Activated CD8-positive, alpha-beta memory T cell treated with anti-CD3 and anti-CD28 coated beads, Interleukin-2, amount 10 ng/mL, durations not matched to agents 7 days and 5 days (primary cell): Measurements from ENCODE around the gene MBD3. TPM values are rescaled to one million over a fixed set of nuclear protein-coding genes. Genes with fewer than 3 reads are reported as not detected.

Experiments used
- ATAC-seq: fragments of 150-1000 bp; cut with Tn5 transposase; one replicate; pipeline ENCODE4 v1.10.0; 2021; ENCODE audit warnings: moderate library complexity
- CTCF ChIA-PET: fragments of 350-600 bp; sonication (Branson Sonifier 250); formaldehyde crosslinking; loops from one replicate; lab custom pipeline; 2021; ENCODE audit warnings: antibody characterized with exemption; lab: Charles Lee
- DNase-seq: peaks from one replicate; pipeline ENCODE4 v3.0.0-alpha.2; 2020
- H3K27ac Mint-ChIP-seq: one replicate; pipeline ENCODE4 v1.8.0; 2021; ENCODE audit warnings: mild to moderate bottlenecking, mixed read lengths
- H3K27me3 Mint-ChIP-seq: one replicate; pipeline ENCODE4 v1.8.0; 2021; ENCODE audit warnings: mixed read lengths
- H3K36me3 Mint-ChIP-seq: one replicate; pipeline ENCODE4 v1.8.0; 2021; ENCODE audit warnings: mild to moderate bottlenecking, mixed read lengths
- H3K4me1 Mint-ChIP-seq: one replicate; pipeline ENCODE4 v1.8.0; 2021; ENCODE audit warnings: mixed read lengths
- H3K4me3 Mint-ChIP-seq: one replicate; pipeline ENCODE4 v1.8.0; 2021; ENCODE audit warnings: mild to moderate bottlenecking, moderate library complexity, mixed read lengths
- H3K9me3 Mint-ChIP-seq: one replicate; pipeline ENCODE4 v1.8.0; 2022; ENCODE audit warnings: low read depth, mixed read lengths
- total RNA-seq, 2 experiments: library from RNA; stranded (reverse); gene quantifications; one replicate each; pipeline ENCODE4 v1.2.3, GENCODE V29; 2021

MBD3 gene
- total RNA-seq, 2 experiments from 2014 or later, result 87.4 to 101 TPM

DNA sequence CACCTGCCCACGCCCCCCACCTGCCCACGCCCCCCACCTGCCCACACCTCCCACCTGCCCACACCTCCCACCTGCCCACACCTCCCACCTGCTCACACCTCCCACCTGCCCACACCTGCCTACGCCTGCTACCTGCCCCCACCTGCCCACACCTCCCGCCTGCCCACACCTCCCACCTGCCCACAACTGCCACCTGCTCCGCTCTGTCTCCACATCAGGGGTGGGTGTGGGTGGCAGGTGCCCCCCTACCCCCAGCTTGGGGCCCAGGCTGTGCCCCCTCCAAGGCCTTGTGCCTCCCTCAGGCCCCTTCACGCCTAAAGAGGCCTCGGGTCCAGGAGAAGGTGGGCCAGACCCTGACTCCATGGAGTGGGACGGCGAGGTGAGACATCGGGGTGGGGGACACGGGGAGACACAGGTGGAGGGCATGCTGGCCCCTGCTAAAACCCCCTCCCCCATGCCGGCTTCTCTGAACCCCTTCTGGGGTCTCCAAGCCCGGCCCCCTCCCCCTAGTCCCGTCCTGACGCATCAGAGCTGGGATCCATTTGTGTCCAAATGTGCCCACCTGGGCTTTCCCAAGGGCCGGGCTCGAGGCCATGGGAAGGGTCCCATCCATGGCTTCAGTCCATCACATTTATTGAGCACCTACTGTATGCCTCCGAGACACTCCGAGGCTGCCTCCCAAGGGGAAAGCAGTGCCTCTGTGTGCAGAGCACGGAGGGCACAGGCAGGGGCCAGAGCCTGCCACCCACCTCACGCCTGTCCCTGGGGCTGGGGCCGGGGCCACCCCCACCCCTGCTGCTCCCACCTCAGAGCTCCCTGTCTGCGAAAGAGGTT, 63.9 kb downstream of the MBD3 start:
- ATAC-seq (no peak), DNase-seq (no peak)
- CTCF ChIA-PET, result no interaction called here
- H3K27ac Mint-ChIP-seq, result no peak overlapping the region
- H3K4me3 Mint-ChIP-seq, result no peak overlapping the region
- no peaks in the 10 kb centered on the region for H3K9me3 Mint-ChIP-seq
- H3K36me3 Mint-ChIP-seq, result no peaks in the 10 kb centered on the region
- peaks cover 4% of the 10 kb centered on the region for H3K4me1 Mint-ChIP-seq
- peaks cover 14% of the 10 kb centered on the region for H3K27me3 Mint-ChIP-seq

DNA sequence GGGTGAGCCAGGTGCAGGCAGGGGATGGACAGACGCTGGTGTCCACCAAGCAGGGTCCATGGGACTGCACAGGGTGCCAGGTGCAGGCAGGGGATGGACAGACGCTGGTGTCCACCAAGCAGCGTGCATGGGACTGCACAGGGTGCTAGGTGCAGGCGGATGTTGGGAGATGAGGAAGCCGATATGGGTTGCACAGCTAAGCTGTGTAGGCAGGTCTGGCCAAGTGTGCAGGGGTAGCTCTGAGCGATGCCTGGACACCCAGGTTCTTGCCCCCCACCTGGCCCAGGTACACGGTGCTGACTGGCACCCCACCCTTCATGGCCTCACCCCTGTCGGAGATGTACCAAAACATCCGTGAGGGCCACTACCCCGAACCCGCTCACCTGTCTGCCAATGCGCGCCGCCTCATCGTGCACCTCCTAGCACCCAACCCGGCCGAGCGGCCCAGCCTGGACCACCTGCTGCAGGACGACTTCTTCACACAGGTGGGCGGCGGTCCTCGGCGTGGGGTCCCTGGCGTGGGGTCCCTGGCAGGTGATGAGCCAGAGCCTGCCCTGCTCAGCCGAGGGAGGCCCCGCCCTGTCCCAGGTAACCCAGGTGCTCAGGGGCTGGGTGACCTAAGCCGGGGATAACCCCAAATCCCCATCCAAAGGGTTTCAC, 64.9 kb downstream of the MBD3 start:
- H3K36me3 Mint-ChIP-seq, result no peaks in the 10 kb centered on the region
- no peaks in the 10 kb centered on the region for H3K9me3 Mint-ChIP-seq
- DNase-seq, result no peak
- H3K4me1 Mint-ChIP-seq, result peaks cover 4% of the 10 kb centered on the region
- CTCF ChIA-PET, result interaction anchor here (0.9 kb wide), 1 partner anchor 18 kb away, joined by 4 read pairs; no protein-coding TSS in a partner anchor
- no peak overlapping the region for H3K27ac Mint-ChIP-seq
- H3K27me3 Mint-ChIP-seq, result peaks cover 21% of the 10 kb centered on the region
- H3K4me3 Mint-ChIP-seq, result no peak overlapping the region
- ATAC-seq, result no peak

DNA sequence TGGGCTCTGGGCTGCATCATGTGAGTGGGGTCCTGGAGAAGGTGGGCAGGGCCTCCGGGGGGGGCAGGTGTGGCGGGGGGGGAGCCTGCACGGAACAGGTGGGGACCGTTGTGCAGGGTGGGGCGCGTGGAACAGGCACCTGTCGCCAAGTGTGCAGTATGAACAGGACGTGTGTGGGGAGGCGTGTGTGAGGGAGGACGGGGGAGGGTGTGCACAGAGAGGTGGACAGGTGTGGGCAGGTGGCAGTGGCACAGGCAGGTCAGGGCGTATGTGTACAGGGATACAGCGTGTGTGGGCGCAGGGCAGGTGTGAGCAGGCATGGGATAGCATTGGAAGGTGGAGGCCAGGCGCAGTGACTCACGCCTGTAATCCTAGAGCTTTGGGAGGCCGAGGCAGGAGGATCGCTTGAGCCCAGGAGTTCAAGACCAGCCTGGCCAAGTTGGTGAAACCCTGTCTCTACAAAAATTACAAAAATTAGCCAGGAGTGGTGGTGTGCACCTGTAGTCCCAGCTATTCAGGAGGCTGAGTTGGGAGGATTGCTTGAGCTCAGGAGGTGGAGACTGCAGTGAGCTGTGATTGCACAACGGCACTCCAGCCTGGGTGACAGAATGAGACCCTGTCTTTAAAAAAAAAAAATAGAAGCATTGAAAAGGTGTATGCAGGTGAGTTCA, 65.6 kb downstream of the MBD3 start:
- no peak for DNase-seq
- Mint-ChIP-seq H3K27me3 (peaks cover 21% of the 10 kb centered on the region), H3K27ac (no peak overlapping the region), H3K36me3 (no peaks in the 10 kb centered on the region), H3K4me1 (peaks cover 4% of the 10 kb centered on the region), H3K9me3 (no peaks in the 10 kb centered on the region), H3K4me3 (no peak overlapping the region)
- no peak for ATAC-seq
- CTCF ChIA-PET, result interaction anchor here (0.9 kb wide), 1 partner anchor 19 kb away, joined by 4 read pairs; no protein-coding TSS in a partner anchor

DNA sequence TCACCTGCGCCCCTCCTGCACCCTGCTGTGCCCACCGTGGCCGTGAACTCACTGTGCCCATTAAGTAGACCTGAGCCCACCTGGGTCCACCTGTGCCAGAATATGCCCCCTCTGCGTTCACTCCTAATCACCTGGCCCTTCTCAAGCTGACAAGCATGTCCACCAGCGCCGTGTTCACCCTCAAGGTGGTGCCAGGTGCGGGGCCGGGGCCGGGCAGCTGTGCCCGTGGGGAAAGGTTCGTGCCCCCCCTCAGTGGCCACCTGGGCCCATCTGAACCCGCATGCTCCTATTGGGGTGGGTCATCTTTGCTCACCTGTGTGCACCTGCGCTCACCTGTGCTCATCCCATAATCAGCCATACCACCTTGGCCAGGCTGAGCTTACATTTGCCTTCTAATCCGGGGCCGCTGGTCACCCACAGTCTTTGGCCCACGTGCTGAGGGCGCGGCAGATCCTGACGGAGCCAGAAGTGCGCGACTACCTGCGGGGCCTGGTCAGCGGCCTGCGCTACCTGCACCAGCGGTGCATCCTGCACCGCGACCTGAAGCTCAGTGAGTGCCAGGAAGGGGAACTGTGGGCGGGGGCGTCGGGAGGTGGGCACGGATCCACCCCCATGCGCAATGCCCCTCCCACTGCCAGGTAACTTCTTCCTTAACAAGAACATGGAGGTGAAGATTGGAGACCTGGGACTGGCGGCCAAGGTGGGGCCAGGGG, 66.4 kb downstream of the MBD3 start:
- CTCF ChIA-PET, result interaction anchor here (0.6 kb wide), 1 partner anchor 614 kb away, joined by 3 read pairs; no protein-coding TSS in a partner anchor
- no peak overlapping the region for H3K4me3 Mint-ChIP-seq
- no peaks in the 10 kb centered on the region for H3K9me3 Mint-ChIP-seq
- peaks cover 24% of the 10 kb centered on the region for H3K27me3 Mint-ChIP-seq
- peaks cover 4% of the 10 kb centered on the region for H3K4me1 Mint-ChIP-seq
- no peak for ATAC-seq
- DNase-seq, result no peak
- H3K27ac Mint-ChIP-seq, result no peak overlapping the region
- H3K36me3 Mint-ChIP-seq, result no peaks in the 10 kb centered on the region

DNA sequence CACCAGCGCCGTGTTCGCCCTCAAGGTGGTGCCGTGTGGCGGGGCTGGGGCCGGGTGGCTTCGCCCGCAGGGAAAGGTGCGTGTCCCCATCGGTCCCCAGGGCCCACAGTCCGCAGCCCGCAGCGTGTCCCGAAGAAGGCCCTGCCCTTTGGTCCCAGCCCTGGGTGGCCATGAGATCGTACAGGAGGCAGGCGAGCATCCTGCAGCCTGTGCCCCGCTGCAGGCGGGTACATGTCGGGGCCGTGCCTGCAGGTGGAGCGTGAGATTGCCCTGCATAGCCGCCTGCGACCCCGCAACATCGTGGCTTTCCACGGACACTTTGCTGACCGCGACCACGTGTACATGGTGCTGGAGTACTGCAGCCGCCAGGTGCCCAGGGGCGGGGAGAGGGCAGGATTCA, 67.3 kb downstream of the MBD3 start:
- no peaks in the 10 kb centered on the region for H3K9me3 Mint-ChIP-seq
- H3K4me3 Mint-ChIP-seq, result no peak overlapping the region
- CTCF ChIA-PET, result no interaction called here

DNA sequence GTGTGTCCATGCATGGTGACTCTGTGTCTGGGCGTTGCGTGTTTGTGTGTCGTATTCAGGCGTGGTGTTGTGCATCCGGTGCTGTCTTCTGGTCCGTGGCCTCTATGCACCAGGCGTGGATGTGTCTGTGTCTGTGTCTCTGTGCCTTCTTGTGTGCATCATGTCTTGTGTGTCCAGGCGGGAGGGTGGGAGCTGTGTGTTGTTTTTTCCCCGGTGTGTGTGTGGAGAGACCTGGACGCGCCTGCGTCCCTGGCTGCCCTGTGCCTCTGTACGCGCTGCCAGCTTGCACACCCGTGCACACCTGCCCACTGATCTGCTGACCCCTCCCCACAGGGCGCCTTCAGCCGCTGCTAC, 67.7 kb downstream of the MBD3 start:
- H3K4me1 Mint-ChIP-seq, result peaks cover 4% of the 10 kb centered on the region
- no peaks in the 10 kb centered on the region for H3K36me3 Mint-ChIP-seq
- H3K27ac Mint-ChIP-seq, result no peak overlapping the region
- no peak for ATAC-seq
- CTCF ChIA-PET, result no interaction called here
- H3K9me3 Mint-ChIP-seq, result no peaks in the 10 kb centered on the region
- DNase-seq, result no peak
- no peak overlapping the region for H3K4me3 Mint-ChIP-seq
- H3K27me3 Mint-ChIP-seq, result peaks cover 24% of the 10 kb centered on the region

More for the DNA sequence above, 67.3 kb downstream of the MBD3 start:
- H3K27ac Mint-ChIP-seq, result no peak overlapping the region
- ATAC-seq, result no peak
- no peaks in the 10 kb centered on the region for H3K36me3 Mint-ChIP-seq
- no peak for DNase-seq
- peaks cover 24% of the 10 kb centered on the region for H3K27me3 Mint-ChIP-seq
- H3K4me1 Mint-ChIP-seq, result peaks cover 4% of the 10 kb centered on the region

DNA sequence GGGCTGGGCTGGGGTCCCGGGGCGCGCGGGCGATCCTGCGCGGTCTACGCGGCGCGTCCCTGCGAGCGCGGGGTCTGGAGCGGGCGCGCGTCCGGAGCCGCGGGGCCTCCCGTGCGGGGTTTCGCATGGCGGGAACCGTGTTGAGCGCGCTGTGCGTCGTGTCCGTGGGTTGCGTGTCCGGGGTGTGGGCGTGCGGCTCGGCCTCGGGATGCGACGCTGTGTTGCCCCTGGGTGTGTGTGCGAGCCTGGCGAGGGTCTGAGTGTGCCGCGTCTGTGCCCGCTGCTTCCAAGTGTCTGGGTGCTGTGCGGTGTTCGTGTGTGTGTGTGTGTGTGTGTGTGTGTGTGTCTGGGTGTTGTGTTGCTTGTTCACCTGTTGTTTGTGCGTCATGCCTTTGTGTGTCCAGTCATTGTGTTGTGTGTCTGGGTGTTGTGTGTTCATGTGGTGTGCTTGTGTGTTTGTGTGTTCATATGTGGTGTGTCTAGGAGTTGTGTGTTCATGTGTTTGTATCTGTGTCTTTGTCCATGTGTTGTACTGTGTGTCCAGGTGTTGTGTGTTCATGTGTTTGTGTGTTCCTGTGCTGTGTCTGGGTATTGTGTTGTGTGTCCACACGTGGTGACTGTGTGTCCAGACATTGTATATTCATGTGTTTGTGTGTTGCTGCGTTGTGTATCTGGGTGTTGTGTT, 68.2 kb downstream of the MBD3 start:
- Mint-ChIP-seq H3K27me3 (peaks cover 24% of the 10 kb centered on the region), H3K27ac (no peak overlapping the region), H3K9me3 (no peaks in the 10 kb centered on the region), H3K4me1 (peaks cover 4% of the 10 kb centered on the region), H3K4me3 (no peak overlapping the region), H3K36me3 (no peaks in the 10 kb centered on the region)
- CTCF ChIA-PET, result interaction anchor here (0.6 kb wide), 1 partner anchor 700 kb away, joined by 3 read pairs; no protein-coding TSS in a partner anchor
- ATAC-seq (no peak), DNase-seq (no peak)

Other genes with a start within 250 kb of the MBD3 start
- 100 to 1,000 TPM; 124 to 135 TPM for gene NDUFS7, start 209.0 kb downstream of the MBD3 start, total RNA-seq
- 10 to 100 TPM; 19.3 to 20.4 TPM for gene GAMT, start 191.3 kb downstream of the MBD3 start, total RNA-seq
- gene DAZAP1, start 185.3 kb downstream of the MBD3 start, total RNA-seq, result 100 to 1,000 TPM; 275 to 283 TPM
- 1,000 to 10,000 TPM; 1,331 to 1,537 TPM for gene RPS15, start 154.5 kb downstream of the MBD3 start, total RNA-seq
- gene APC2, start 142.7 kb downstream of the MBD3 start, total RNA-seq, result under 1 TPM; 0.03 to 0.12 TPM
- gene C19orf25, start 113.7 kb downstream of the MBD3 start, total RNA-seq, result 10 to 100 TPM; 43.3 to 48.9 TPM
- gene PCSK4, start 102.5 kb downstream of the MBD3 start, total RNA-seq, result 1 to 10 TPM; 1.5 to 4.4 TPM
- gene REEP6, start 101.7 kb downstream of the MBD3 start, total RNA-seq, result 1 to 10 TPM; 1.0 to 1.3 TPM
- 1 to 10 TPM in 1 of 2 experiments, under 1 TPM in 1; 0.91 to 1.2 TPM for gene ADAMTSL5, start 79.8 kb downstream of the MBD3 start, total RNA-seq
- not detected for gene PLK5, start 68.8 kb downstream of the MBD3 start, total RNA-seq
- 1 to 10 TPM; 7.6 to 9.5 TPM for gene MEX3D, start 24.5 kb downstream of the MBD3 start, total RNA-seq
- 100 to 1,000 TPM; 192 to 196 TPM for gene UQCR11, start 12.6 kb upstream of the MBD3 start, total RNA-seq
- 100 to 1,000 TPM; 116 to 124 TPM for gene TCF3, start 59.8 kb upstream of the MBD3 start, total RNA-seq
- not detected for gene ONECUT3, start 160.6 kb upstream of the MBD3 start, total RNA-seq
- 10 to 100 TPM in 1 of 2 experiments, 1 to 10 TPM in 1; 7.3 to 21.8 TPM for gene ATP8B3, start 219.4 kb upstream of the MBD3 start, total RNA-seq